Lower leg skin (tissue), 4 donors: ENCODE data around the gene PLXNB3. TPM values are rescaled to one million over a fixed set of nuclear protein-coding genes. Genes with fewer than 3 reads are reported as not detected.
A peak's percentile ranks its signal among the peaks of the same experiment; 100 is the strongest.

Experiments
- DNase-seq, 2 donors: peaks; one replicate each; pipeline ENCODE4 v3.0.0-alpha.2; 2019; ENCODE audit warnings: low spot score in 2 of 2
- H3K4me3 ChIP-seq: fragments of 200-600 bp; sonication (generic); 2 replicates; pipeline ENCODE4 v1.5.1; 2017; ENCODE audit warnings: mild to moderate bottlenecking, low read depth; ENCODE audit not compliant: poor library complexity, severe bottlenecking
- POLR2A ChIP-seq, 2 donors: fragments of 450-650 bp; IDR thresholded peaks; one replicate each; pipeline ENCODE4 v1.6.1; 2016 to 2017; ENCODE audit warnings: antibody characterized with exemption in 2 of 2, mild to moderate bottlenecking in 1 of 2, moderate library complexity in 1 of 2
- WGBS, 2 donors: methylation state at CpG; one replicate each; pipeline ENCODE4 v1.1.5; 2018; 5-methylcytosine and 5-hydroxymethylcytosine counted together
- intact Hi-C: fragments of 100-400 bp; cut with DNase I; formaldehyde crosslinking; loops from one replicate; pipeline ENCODE4 v1.15.0; 2023; ENCODE audit warnings: low total_unique reads
- total RNA-seq, 4 donors: library from RNA; depleted of rRNA; stranded (reverse); fragments of >200 nt; gene quantifications; one replicate each; pipeline ENCODE4 v1.1.0, GENCODE V29; 2016
- TF ChIP-seq, protein P1 (sequence below), 3 donors: fragments of 450-650 bp; IDR thresholded peaks; one replicate each; pipeline ENCODE4 v1.5.1; 2016; ENCODE audit warnings: antibody characterized with exemption in 3 of 3, mild to moderate bottlenecking in 3 of 3, moderate library complexity in 2 of 3

Gene PLXNB3
- total RNA-seq, 4 donors from 2014 or later = 10.9 to 21.9 (median 12.3) TPM

DNA sequence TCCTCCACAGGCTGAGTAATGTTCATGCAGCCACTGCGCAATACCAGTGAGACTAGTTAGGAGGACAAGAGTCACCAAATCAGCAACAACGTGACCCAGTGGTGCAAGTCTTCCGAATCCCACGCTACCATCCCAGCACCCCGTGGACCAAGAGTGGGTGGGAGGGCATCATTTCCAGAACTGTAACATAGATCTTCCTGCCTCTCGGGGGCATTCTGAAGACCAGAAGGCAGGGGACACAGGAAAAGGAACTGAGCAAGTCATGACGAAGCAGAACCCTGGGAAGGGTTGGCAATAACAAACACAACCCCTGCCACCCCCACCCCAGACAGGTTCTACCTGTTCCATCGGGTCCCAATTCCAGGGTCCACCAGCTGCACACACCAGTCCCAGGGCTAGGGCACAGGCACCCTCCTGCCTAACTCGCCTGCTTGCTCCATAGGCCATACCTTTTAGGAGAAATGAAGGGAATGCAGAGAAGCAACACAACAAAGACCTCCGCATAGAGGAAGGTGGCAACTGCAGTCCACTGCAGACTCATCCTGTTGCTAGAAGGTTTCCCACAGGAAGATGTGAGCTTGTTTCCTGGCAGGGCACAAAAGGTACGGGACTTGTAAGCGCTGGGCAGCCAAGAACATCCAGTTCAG lies 41.2 kb upstream of the PLXNB3 start:
- no peak overlapping the region for H3K4me3 ChIP-seq
- TF ChIP-seq POLR2A (IDR thresholded peaks at IDR 0.05) = no peak
- TF ChIP-seq, protein P1, sequence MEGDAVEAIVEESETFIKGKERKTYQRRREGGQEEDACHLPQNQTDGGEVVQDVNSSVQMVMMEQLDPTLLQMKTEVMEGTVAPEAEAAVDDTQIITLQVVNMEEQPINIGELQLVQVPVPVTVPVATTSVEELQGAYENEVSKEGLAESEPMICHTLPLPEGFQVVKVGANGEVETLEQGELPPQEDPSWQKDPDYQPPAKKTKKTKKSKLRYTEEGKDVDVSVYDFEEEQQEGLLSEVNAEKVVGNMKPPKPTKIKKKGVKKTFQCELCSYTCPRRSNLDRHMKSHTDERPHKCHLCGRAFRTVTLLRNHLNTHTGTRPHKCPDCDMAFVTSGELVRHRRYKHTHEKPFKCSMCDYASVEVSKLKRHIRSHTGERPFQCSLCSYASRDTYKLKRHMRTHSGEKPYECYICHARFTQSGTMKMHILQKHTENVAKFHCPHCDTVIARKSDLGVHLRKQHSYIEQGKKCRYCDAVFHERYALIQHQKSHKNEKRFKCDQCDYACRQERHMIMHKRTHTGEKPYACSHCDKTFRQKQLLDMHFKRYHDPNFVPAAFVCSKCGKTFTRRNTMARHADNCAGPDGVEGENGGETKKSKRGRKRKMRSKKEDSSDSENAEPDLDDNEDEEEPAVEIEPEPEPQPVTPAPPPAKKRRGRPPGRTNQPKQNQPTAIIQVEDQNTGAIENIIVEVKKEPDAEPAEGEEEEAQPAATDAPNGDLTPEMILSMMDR (IDR thresholded peaks at IDR 0.05) = no peak
- 38 to 63% methylated on average over 10 to 12 of the region's 12 CpGs for WGBS, 2 donors
- DNase-seq = no peak
- intact Hi-C loops = no loop called here

DNA sequence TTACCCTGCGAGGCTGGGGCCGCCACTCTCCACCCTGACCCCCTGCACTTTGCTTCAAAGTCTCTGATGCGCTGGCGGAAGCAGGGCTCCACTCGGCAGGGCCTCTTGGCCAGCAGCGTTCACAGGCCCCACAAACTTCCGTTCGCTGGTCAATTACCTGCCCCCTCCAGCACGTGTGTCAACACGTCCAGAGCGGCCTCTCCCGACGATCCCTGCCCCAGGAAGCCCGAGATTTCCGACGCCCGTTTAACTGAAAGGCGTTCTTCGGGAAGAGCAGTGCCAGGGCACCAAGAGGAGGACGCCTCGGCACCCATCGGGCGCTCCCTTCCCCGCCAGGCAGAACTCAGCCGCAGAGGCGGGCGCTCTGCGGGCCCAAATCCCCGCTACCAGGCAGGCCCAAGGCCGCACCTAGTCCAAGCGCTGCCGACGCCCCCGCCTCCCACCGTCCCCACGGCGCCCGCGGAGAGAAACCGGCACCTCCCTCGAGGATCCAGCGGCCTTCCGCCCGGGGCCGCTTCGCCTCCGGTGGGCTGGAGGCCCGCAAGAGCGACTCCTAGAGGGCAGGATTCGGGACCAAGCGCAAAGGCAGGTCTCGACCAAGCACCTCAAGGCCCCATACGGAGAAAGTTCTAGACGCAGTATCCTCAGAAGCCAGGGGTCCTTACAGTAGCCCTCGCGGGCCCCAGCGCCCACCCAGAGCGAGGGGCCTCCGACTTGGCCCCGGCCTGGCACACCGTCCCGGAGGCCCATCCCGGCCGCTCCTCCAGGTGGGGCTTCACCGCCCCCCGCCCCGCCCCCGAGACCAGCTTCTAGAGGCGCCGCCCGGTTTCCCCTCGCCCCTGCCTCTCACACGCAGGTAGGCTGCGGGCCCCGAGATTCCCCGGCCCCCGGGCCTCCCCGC lies 40.4 kb upstream of the PLXNB3 start:
- intact Hi-C loops = no loop called here
- 2 to 41% methylated on average over 10 to 46 of the region's 78 CpGs for WGBS, 2 donors
- no peak for TF ChIP-seq POLR2A (IDR thresholded peaks at IDR 0.05)
- TF ChIP-seq, protein P1 (IDR thresholded peaks at IDR 0.05) = no peak
- no peak for DNase-seq
- peak overlapping the region; percentile 57 for H3K4me3 ChIP-seq

DNA sequence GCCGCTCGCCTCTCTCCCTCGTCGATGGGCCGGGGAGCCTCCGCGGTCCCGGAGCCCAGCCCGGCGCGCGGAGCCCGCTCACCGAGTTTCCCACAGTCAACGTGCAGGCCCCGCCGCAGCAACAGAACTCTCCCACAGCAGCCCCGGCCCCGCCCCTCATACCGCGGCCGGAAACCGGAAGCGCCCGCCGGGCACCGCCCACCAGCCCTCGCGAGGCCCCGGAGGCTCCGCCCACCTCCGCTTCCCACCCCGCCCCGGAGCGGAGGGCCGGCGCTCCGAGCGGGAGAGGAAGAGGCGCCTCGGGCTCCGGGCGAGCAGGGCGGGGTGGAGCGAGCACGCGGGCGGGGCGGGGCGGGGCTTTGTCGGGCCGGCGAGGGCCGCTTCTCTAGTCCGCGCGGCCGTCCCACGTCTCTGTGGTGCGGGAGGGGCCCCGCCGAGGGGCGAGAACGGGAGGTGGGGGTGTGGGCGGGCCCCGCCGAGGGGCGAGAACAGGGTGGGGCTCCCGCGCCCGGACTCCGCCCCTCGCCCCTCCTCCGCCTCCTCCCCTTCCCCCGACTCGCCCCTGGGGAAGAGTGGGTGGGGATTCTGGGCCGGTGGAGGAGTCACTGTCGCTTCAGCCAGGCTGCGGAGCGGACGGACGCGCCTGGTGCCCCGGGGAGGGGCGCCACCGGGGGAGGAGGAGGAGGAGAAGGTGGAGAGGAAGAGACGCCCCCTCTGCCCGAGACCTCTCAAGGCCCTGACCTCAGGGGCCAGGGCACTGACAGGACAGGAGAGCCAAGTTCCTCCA lies 39.6 kb upstream of the PLXNB3 start, which contains the start of the genes ABCD1 and BCAP31:
Gene ABCD1, plus strand, starts transcription at position 605 of the 787 bp plus-strand sequence. CDS start 411 bp downstream, outside the sequence.
Gene BCAP31, minus strand, starts transcription at position 136 of the 787 bp plus-strand sequence. CDS start 1,143 bp downstream, outside the sequence.
- intact Hi-C loops = no loop called here
- WGBS, 2 donors = 0 to 50% methylated on average over 6 to 37 of the region's 88 CpGs
- DNase-seq = peak; percentile 79 to 97
- TF ChIP-seq, protein P1 (IDR thresholded peaks at IDR 0.05) = no peak
- TF ChIP-seq POLR2A (IDR thresholded peaks at IDR 0.05) = peak in 1 of 2 donors; percentile 17
- H3K4me3 ChIP-seq = peak within 1 kb of the TSS; percentile 57

DNA sequence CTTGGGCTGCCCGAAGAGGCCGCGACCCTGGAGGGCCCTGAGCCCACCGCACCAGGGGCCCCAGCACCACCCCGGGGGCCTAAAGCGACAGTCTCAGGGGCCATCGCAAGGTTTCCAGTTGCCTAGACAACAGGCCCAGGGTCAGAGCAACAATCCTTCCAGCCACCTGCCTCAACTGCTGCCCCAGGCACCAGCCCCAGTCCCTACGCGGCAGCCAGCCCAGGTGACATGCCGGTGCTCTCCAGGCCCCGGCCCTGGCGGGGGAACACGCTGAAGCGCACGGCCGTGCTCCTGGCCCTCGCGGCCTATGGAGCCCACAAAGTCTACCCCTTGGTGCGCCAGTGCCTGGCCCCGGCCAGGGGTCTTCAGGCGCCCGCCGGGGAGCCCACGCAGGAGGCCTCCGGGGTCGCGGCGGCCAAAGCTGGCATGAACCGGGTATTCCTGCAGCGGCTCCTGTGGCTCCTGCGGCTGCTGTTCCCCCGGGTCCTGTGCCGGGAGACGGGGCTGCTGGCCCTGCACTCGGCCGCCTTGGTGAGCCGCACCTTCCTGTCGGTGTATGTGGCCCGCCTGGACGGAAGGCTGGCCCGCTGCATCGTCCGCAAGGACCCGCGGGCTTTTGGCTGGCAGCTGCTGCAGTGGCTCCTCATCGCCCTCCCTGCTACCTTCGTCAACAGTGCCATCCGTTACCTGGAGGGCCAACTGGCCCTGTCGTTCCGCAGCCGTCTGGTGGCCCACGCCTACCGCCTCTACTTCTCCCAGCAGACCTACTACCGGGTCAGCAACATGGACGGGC lies 38.8 kb upstream of the PLXNB3 start:
- TF ChIP-seq, protein P1 (IDR thresholded peaks at IDR 0.05) = no peak
- TF ChIP-seq POLR2A (IDR thresholded peaks at IDR 0.05) = no peak
- intact Hi-C loops = no loop called here
- H3K4me3 ChIP-seq = no peak overlapping the region
- WGBS, 2 donors = 76 to 80% methylated on average over 5 to 49 of the region's 55 CpGs
- no peak for DNase-seq

DNA sequence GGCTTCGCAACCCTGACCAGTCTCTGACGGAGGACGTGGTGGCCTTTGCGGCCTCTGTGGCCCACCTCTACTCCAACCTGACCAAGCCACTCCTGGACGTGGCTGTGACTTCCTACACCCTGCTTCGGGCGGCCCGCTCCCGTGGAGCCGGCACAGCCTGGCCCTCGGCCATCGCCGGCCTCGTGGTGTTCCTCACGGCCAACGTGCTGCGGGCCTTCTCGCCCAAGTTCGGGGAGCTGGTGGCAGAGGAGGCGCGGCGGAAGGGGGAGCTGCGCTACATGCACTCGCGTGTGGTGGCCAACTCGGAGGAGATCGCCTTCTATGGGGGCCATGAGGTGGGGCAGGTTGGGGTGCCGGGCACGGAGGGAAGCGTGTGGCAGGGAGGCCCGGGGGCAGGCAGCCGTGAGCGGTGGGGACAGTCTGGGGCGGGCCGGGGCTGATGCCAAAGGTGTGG lies 38.2 kb upstream of the PLXNB3 start:
- 27 to 75% methylated on average over 22 to 35 of the region's 35 CpGs for WGBS, 2 donors
- H3K4me3 ChIP-seq = no peak overlapping the region
- TF ChIP-seq, protein P1 (IDR thresholded peaks at IDR 0.05) = no peak
- intact Hi-C loops = no loop called here
- no peak for DNase-seq
